ENCODE measurements around the gene STX16.

The STX16 gene

GRCh38 chr20:58698741-58699622 is 47.9 kb downstream of the STX16 start:
- no peak for DNase-seq (ENCODE audit: low read depth)

GRCh38 chr20:58699623-58700107 is 48.6 kb downstream of the STX16 start:
- DNase-seq (ENCODE audit: low read depth): no peak

- DNase-seq (ENCODE audit: low read depth): no peak
These were observed 49.2 kb downstream of the STX16 start for GRCh38 chr20:58700121-58700821.

GRCh38 chr20:58700823-58701222 is 49.7 kb downstream of the STX16 start:
- DNase-seq (ENCODE audit: low read depth): no peak

GRCh38 chr20:58701431-58702160 is 50.5 kb downstream of the STX16 start:
- DNase-seq (ENCODE audit: low read depth): no peak

- no peak for DNase-seq (ENCODE audit: low read depth)
These were observed 51.1 kb downstream of the STX16 start for GRCh38 chr20:58702161-58702510.

- no peak for DNase-seq (ENCODE audit: low read depth)
These were observed 52.0 kb downstream of the STX16 start for GRCh38 chr20:58702859-58703648.

- DNase-seq (ENCODE audit: low read depth): no peak
These were observed 52.8 kb downstream of the STX16 start for GRCh38 chr20:58703765-58704371.

GRCh38 chr20:58705208-58705926 is 54.3 kb downstream of the STX16 start:
- no peak for DNase-seq (ENCODE audit: low read depth)

- no peak for DNase-seq (ENCODE audit: low read depth)
These were observed 55.2 kb downstream of the STX16 start for GRCh38 chr20:58706150-58706892.

- DNase-seq (ENCODE audit: low read depth): no peak
These were observed 56.0 kb downstream of the STX16 start for GRCh38 chr20:58706975-58707681.

- no peak for DNase-seq (ENCODE audit: low read depth)
These were observed 56.7 kb downstream of the STX16 start for GRCh38 chr20:58707770-58708169.

GRCh38 chr20:58708246-58708931 is 57.3 kb downstream of the STX16 start:
- DNase-seq (ENCODE audit: low read depth): no peak

- no peak for DNase-seq (ENCODE audit: low read depth)
These were observed 58.1 kb downstream of the STX16 start for GRCh38 chr20:58709013-58709702.

- no peak for DNase-seq (ENCODE audit: low read depth)
These were observed 58.6 kb downstream of the STX16 start for GRCh38 chr20:58709703-58710039.

GRCh38 chr20:58710481-58711265 is 59.6 kb downstream of the STX16 start:
- no peak for DNase-seq (ENCODE audit: low read depth)

GRCh38 chr20:58711266-58712051 is 60.4 kb downstream of the STX16 start:
- DNase-seq (ENCODE audit: low read depth): no peak

Data from activated T-cell treated with anti-CD3 and anti-CD28 coated beads for 24 hours (primary cell).